ENCODE results near the gene ELP5. TPM values are rescaled to one million over a fixed set of nuclear protein-coding genes. Genes with fewer than 3 reads are reported as not detected.
A peak's percentile ranks its signal among the peaks of the same experiment; 100 is the strongest.

The ELP5 gene
- total and polyA plus RNA-seq, 2 donors (not counting 3 experiments of a cell fraction or from before 2014, with no cell fraction given): 44.4 to 54.7 TPM

- BruUV-seq (replicated peaks): no TSS peak
- POLR2A ChIA-PET: interaction anchor here (0.5 to 0.8 kb wide), 2 partner anchors 13 to 110 kb away, joined by 5 to 6 read pairs; partner anchors contain the start of gene NEURL4
Observed at GRCh38 chr17:7219229-7219811, 32.7 kb upstream of the ELP5 start.

More at GRCh38 chr17:7219229-7219811, 32.7 kb upstream of the ELP5 start:
- CTCF ChIA-PET: interaction anchor here (0.7 to 4.5 kb wide), 6 partner anchors 19 to 174 kb away, joined by 3 to 94 read pairs (median 26); partner anchors contain the start of genes GABARAP, PHF23 and SLC2A4
- H3K4me3 ChIP-seq (replicated peaks in 1 of 3; ENCODE audit: insufficient read depth in 1 of 3, low read depth in 1 of 3, low read length in 3 of 3): peak overlapping the region in 2 of 3 experiments; percentile 61 to 69
- H3K27me3 ChIP-seq (ENCODE audit: control insufficient read depth in 2 of 2, insufficient read depth in 2 of 2, low read length in 2 of 2): no peaks in the 10 kb centered on the region
- peaks cover 32% of the 10 kb centered on the region for H3K4me1 ChIP-seq (ENCODE audit: control insufficient read depth, extremely low read depth, insufficient read depth, low read length)
- H4K20me1 ChIP-seq (replicated peaks; ENCODE audit: control insufficient read depth, extremely low read depth, insufficient read depth, low read length): no peaks in the 10 kb centered on the region
- H3K36me3 ChIP-seq (ENCODE audit: control insufficient read depth in 2 of 2, extremely low read depth in 1 of 2, insufficient read depth in 2 of 2, low read length in 2 of 2): peaks cover 15 to 25% of the 10 kb centered on the region in 2 experiments
- dilution Hi-C loops (cut with MboI; ENCODE audit: extremely low pct_ligation_motif_present, low sequenced_read_pairs): no loop called here
- H3K9ac ChIP-seq (replicated peaks; ENCODE audit: extremely low read depth, insufficient read depth, low read length): peak overlapping the region; percentile 72
- H3K4me2 ChIP-seq (ENCODE audit: insufficient read depth, low read length): peak overlapping the region; percentile 54
- TF ChIP-seq MYC (IDR thresholded peaks at IDR 0.05; ENCODE audit: low read depth, low read length): no peak
- no peak for TF ChIP-seq GATA2 (IDR thresholded peaks at IDR 0.05; ENCODE audit: insufficient read depth, insufficient read length, low read depth, low read length)
- TF ChIP-seq, protein P1, sequence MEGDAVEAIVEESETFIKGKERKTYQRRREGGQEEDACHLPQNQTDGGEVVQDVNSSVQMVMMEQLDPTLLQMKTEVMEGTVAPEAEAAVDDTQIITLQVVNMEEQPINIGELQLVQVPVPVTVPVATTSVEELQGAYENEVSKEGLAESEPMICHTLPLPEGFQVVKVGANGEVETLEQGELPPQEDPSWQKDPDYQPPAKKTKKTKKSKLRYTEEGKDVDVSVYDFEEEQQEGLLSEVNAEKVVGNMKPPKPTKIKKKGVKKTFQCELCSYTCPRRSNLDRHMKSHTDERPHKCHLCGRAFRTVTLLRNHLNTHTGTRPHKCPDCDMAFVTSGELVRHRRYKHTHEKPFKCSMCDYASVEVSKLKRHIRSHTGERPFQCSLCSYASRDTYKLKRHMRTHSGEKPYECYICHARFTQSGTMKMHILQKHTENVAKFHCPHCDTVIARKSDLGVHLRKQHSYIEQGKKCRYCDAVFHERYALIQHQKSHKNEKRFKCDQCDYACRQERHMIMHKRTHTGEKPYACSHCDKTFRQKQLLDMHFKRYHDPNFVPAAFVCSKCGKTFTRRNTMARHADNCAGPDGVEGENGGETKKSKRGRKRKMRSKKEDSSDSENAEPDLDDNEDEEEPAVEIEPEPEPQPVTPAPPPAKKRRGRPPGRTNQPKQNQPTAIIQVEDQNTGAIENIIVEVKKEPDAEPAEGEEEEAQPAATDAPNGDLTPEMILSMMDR (IDR thresholded peaks at IDR 0.05; ENCODE audit: extremely low read depth in 1 of 2, insufficient read depth in 1 of 2, low read depth in 1 of 2, low read length in 2 of 2): no peak
- DNase-seq (ENCODE audit: low read depth, low spot score) (no peak), FAIRE-seq (no peak)
- no peaks in the 10 kb centered on the region for H3K9me1 ChIP-seq (replicated peaks; ENCODE audit: control insufficient read depth, extremely low read depth, insufficient read depth, low read length)
- intact Hi-C loops (cut with micrococcal nuclease): loop anchor here (1.0 kb wide), 1 partner anchor 42 kb away; no protein-coding TSS in a partner anchor
- peaks cover 11% of the 10 kb centered on the region for H3K79me2 ChIP-seq (ENCODE audit: control insufficient read depth, insufficient read depth, low read length)
- no peak overlapping the region for H3K27ac ChIP-seq (ENCODE audit: insufficient read depth, low read depth, low read length)
- peak overlapping the region; percentile 46 for H2AFZ ChIP-seq (ENCODE audit: low read depth, low read length)
- no peaks in the 10 kb centered on the region for H3K9me3 ChIP-seq (replicated peaks; ENCODE audit: control insufficient read depth, insufficient read depth, low read length)
